Adrenal gland (tissue), 5 donors: Measurements from ENCODE around the gene SCCPDH.

Experiments
- CTCF ChIP-seq, 6 experiments: fragments of 450-650 bp in 4 of 6; fragments of 200-600 bp in 2 of 6; sonication (generic) in 1 of 6; IDR thresholded peaks; 1 replicate in 5 of 6; 2 replicates in 1 of 6; pipeline versions ENCODE4 v1.5.1 to v1.8.0; 2016 to 2021; ENCODE audit warnings: antibody characterized with exemption in 6 of 6, mild to moderate bottlenecking in 2 of 6, moderate library complexity in 1 of 6
- POLR2A ChIP-seq, 2 donors: fragments of 450-650 bp; IDR thresholded peaks; one replicate each; pipeline ENCODE4 v1.6.1; 2017; ENCODE audit warnings: antibody characterized with exemption in 2 of 2, mild to moderate bottlenecking in 2 of 2, moderate library complexity in 1 of 2
- donor health status: DM: no; HTN: no; CAD: no.

GRCh38 chr1:246680190-246680589, 44.0 kb upstream of the SCCPDH start:
- TF ChIP-seq CTCF (IDR thresholded peaks at IDR 0.05) (no peak), POLR2A (IDR thresholded peaks at IDR 0.05) (no peak)
